Activated T-cell treated with anti-CD3 and anti-CD28 coated beads for 24 hours (primary cell): ENCODE measurements around the gene SLC26A4.
"Not testable (repeated sequence)": the region's sequence is repeated elsewhere in the genome, so short reads cannot be mapped to it uniquely, and the experiment has no call there.

ENCODE experiments used
- DNase-seq: peaks from one replicate; pipeline ENCODE4 v3.0.0-alpha.2; 2020; ENCODE audit warnings: low read depth

The SLC26A4 gene

GRCh38 chr7:107660381-107661080 lies at the start of gene SLC26A4:
Gene SLC26A4 (plus strand): TSS chr7:107660828. CDS start chr7:107661642, 814 bp downstream.
- no peak for DNase-seq

DNA sequence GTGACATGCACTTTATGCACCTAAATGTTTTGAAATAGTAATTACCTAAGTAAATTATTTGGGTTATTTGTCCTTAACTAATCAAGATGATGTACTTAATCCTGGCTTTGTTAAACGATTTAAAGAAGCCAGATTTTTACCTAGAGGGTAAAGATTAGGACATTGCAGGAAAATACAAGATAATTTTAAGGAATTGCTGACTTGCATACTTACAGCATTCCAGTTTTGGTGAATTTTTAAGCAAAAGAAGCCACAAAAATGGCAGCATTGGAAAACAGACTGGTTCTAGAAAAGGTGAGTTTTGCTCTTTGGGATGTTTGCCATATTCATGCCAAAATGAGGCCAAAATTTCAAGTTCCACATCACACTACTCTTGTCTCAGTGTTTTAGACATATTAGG lies 47.2 kb upstream of the SLC26A4 start:
- DNase-seq = no peak

DNA sequence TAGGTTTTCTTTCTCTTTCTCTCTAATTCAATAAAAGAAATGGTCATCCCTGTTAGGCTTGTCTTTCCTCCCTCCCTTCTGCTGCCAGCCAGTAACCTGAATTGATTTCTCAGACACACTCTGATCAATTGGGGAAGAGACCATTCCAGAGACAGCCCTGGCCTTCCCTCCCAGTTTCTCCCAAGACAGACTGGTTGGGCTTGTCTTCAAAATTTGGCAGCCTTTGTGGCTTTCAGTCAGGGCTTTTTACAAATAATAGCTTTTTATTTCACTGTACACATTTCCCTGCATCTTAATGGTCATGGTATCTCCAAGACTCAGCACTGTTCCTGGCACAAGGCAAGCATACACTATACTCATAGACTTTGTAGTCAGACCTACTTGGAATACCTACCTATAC lies 46.7 kb upstream of the SLC26A4 start:
- DNase-seq = no peak

DNA sequence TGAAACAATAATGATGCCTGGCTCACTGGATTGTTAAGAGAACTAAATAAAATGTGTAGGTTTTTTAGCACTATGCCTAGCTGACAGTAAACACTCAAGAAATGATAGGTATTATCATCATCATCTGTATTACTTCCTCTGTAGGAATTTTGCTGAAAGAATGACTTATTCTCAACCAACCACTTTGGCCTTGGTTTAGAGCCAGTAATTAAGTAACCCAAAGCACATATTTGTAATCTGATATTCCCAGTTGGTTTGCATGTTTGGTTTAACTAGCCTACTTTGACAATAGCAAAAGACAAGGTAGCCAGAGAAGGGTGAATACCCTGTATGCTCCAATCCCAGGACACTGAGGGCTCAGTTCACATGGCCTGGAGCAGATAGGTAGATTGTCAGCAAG lies 46.2 kb upstream of the SLC26A4 start:
- DNase-seq = no peak

DNA sequence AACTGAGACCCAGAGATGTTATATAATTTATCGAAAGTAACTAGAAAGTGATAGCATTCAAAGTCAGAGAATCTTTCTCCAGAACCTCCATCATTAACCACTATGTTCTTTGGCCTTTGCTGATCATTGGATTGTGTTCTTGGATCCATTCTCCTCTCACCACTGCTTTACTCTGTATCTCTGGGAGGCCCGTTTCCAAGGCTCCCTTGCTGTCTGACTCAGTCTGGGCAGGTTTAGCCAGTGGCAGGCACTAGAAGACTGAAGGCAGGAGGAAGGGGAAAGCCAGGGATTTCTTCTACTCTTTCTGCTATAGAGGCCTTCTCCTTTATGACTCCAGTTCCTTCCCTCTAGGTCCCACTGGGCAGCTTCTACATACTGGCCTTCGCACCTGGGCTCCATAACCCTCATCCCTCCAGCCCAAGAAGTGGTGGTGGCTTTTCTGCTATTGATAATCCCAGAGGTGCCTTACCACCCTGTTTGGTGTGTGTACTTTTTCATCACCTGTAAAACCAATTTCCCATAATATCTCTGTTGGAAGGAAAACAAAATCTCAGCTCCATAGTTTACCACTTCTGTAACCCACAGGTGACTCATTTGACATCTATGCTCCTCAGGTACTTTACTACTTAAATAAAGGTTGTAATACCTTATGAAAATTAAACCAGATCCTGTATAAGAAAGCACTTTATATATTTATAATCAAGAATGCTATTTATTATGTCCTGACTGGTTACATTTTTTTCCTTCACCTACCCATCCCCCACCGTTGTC lies 44.5 kb upstream of the SLC26A4 start:
- no peak for DNase-seq

- DNase-seq = no peak
Observed at GRCh38 chr7:107622429-107622828, 38.2 kb upstream of the SLC26A4 start.

- DNase-seq = no peak
Observed at GRCh38 chr7:107622894-107623293, 37.7 kb upstream of the SLC26A4 start.

DNA sequence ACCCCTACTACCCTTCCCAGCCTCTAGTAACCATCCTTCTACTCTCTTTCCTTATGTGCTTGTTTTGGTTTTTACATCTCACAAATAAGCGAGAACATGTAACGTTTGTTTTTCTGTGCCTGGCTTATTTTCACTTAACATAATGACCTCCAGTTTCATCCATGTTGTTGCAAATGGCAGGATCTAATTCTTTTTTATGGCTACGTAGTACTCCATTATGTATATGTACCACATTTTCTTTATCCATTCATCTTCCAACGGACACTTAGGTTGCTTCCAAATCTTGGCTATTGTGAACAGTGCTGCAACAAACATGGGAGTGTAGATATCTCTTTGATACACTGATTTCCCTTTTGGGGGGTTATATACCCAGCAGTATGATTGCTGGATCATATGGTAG lies 33.6 kb upstream of the SLC26A4 start:
- no peak for DNase-seq

GRCh38 chr7:107628461-107629064 lies 32.1 kb upstream of the SLC26A4 start:
- DNase-seq = no peak

DNA sequence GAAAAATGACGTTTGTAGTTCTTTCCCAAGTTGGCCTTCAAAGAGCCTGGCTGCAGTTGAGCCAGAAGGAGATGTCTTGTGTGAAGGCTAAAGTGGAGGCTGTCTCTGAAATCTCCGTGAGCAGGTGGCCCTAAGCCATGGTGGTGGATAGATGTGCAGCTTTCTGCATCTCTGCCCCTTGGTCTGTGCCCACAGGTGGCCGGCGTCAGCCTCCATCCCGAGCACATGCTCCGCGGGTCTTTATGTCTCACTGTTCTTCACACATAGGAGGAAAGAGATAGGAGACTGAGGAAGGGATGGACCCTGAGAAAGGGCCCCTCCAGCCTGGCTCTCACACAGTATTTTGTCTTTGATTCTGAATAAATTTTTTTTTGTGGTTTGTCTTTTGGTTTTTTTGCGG lies 30.3 kb upstream of the SLC26A4 start:
- no peak for DNase-seq

- DNase-seq = no peak
Observed at GRCh38 chr7:107631588-107632491, 28.8 kb upstream of the SLC26A4 start.

DNA sequence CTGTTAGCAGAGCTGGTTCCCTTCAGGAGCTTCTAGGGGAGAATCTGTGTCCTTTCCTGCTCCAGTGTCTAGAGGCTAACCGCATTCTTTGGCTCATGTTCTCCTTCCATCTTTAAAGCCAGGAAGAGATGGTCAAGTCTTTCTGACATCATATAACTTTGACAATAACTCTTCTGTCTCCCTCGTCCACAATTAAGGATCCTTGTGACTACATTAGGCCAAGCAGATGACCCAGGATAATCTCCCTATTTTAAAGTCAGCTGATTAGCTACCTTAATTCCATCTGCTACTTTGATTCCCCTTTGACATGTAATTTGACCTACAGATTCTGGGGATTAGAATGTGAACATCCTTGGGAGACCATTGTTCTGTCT lies 28.1 kb upstream of the SLC26A4 start:
- DNase-seq = no peak

- no peak for DNase-seq
Observed at GRCh38 chr7:107638594-107638993, 22.0 kb upstream of the SLC26A4 start.

GRCh38 chr7:107639070-107639469 lies 21.6 kb upstream of the SLC26A4 start:
- DNase-seq = not testable (repeated sequence)

- DNase-seq = no peak
Observed at GRCh38 chr7:107641676-107642075, 19.0 kb upstream of the SLC26A4 start.

- no peak for DNase-seq
Observed at GRCh38 chr7:107642501-107642900, 18.1 kb upstream of the SLC26A4 start.

GRCh38 chr7:107643407-107643806 lies 17.2 kb upstream of the SLC26A4 start:
- DNase-seq = no peak

DNA sequence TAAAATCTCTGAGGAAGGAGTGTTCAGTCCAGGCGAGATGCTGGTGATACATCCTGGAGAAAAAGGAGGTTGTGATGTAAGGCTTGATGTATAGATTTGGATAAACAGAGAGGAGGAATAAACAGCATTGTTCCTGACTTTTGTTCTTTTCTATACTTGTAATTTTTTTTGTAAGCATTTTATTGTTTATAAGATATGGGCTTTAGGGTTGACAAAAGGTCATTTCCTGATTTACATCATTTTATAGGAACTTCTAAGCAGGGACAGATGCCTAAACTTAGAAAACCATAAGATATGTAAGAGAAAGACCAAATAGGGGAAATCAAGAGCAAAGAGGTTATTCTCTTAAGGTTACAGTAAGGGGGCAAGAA lies 16.7 kb upstream of the SLC26A4 start:
- no peak for DNase-seq

GRCh38 chr7:107644309-107644974 lies 16.2 kb upstream of the SLC26A4 start:
- DNase-seq = no peak

DNA sequence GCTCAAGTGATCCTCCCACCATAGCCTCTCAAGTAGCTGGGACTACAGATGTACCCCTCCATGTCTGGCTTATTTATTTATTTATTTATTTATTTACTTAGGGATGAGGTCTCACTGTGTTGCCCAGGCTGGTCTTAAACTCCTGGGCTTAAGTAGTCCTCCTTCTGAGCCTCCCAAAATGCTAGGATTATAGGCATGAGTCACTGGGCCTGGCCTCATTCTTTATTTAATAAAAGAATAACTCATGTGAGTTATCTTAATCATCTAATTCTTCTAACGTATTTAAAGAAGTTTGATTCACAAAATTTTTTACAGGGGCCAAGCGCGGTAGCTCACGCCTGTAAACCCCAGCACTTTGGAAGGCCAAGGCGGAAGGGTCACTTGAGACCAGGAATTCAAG lies 8.0 kb upstream of the SLC26A4 start:
- DNase-seq = no peak

GRCh38 chr7:107658467-107658866 lies 2.2 kb upstream of the SLC26A4 start:
- DNase-seq = no peak

DNA sequence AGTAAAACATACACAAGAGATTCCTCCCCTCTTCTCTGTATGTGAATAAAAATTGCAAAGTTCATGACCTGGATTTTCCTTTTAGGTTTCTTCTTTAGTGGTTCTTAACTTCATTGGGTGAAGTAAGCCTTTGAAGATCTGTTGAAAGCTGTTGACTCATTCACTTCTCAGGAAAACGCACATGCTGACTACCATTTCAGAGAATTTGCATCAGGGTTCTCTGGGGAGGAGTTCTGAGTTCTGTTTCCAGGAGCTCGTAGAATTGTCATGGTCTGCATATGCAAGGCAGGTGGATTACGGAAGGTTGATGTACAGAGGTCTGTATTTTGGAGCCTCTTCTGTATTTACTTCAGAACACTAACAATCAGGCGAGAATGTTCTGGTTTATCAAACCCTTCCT lies 962 bp upstream of the SLC26A4 start:
- DNase-seq = peak; percentile 58
